ENCODE data around the gene CPT1C. TPM values are rescaled to one million over a fixed set of nuclear protein-coding genes. Genes with fewer than 3 reads are reported as not detected.

Gene CPT1C
- total RNA-seq, 2 donors from 2014 or later, result 0.66 to 3.4 TPM

DNA sequence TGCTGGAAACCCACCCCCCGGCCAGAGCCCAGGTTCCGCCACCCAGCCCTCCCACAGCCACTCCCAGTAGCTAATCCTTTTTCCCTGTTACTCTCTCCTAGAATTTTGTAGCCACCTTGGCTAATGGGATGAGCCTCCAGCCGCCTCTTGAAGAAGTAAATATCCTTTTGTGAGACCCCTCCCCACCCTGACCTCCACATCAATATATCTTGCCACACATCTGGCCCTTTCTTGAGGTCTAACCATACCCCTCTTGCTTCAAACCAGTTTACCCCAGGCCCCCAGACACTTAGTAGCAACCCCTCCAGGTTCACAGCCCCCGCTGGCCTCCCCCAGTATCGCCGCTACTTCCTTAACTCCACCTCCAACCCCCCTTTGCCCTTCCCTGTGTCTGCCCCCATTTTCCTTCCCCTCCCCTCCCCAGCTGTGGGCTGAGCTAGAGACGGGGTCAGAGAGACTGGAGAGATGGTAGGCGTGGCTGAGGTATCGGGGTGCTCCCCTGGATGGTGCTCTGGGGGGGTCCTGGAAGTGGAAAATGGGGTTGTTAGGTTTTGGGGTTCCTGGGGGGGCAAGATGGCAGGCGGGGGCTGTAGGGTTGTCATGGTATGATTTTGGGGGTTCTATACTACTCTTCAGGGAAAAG, 11.0 kb upstream of the CPT1C start:
- Histone ChIP-seq H3K27ac (peak overlapping the region in 3 of 4 donors; percentile 49 to 73 (median 52)), H3K9me3 (no peaks in the 10 kb centered on the region), H3K36me3 (replicated peaks in 1 of 2; ENCODE audit: insufficient read depth in 1 of 2, low read depth in 2 of 2) (peaks cover 6 to 16% of the 10 kb centered on the region in 2 donors), H3K4me3 (no peak overlapping the region), H3K27me3 (no peaks in the 10 kb centered on the region), H3K4me1 (peaks cover 47% of the 10 kb centered on the region)
- WGBS, 2 donors, result 55 to 57% methylated on average over 9 to 10 of the region's 10 CpGs
- DNase-seq (no peak), ATAC-seq (no peak)
- intact Hi-C loops (cut with DNase I), result no loop called here
- TF ChIP-seq POLR2A (IDR thresholded peaks at IDR 0.05), result no peak
- TF ChIP-seq, protein P1, sequence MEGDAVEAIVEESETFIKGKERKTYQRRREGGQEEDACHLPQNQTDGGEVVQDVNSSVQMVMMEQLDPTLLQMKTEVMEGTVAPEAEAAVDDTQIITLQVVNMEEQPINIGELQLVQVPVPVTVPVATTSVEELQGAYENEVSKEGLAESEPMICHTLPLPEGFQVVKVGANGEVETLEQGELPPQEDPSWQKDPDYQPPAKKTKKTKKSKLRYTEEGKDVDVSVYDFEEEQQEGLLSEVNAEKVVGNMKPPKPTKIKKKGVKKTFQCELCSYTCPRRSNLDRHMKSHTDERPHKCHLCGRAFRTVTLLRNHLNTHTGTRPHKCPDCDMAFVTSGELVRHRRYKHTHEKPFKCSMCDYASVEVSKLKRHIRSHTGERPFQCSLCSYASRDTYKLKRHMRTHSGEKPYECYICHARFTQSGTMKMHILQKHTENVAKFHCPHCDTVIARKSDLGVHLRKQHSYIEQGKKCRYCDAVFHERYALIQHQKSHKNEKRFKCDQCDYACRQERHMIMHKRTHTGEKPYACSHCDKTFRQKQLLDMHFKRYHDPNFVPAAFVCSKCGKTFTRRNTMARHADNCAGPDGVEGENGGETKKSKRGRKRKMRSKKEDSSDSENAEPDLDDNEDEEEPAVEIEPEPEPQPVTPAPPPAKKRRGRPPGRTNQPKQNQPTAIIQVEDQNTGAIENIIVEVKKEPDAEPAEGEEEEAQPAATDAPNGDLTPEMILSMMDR (IDR thresholded peaks at IDR 0.05), result no peak

DNA sequence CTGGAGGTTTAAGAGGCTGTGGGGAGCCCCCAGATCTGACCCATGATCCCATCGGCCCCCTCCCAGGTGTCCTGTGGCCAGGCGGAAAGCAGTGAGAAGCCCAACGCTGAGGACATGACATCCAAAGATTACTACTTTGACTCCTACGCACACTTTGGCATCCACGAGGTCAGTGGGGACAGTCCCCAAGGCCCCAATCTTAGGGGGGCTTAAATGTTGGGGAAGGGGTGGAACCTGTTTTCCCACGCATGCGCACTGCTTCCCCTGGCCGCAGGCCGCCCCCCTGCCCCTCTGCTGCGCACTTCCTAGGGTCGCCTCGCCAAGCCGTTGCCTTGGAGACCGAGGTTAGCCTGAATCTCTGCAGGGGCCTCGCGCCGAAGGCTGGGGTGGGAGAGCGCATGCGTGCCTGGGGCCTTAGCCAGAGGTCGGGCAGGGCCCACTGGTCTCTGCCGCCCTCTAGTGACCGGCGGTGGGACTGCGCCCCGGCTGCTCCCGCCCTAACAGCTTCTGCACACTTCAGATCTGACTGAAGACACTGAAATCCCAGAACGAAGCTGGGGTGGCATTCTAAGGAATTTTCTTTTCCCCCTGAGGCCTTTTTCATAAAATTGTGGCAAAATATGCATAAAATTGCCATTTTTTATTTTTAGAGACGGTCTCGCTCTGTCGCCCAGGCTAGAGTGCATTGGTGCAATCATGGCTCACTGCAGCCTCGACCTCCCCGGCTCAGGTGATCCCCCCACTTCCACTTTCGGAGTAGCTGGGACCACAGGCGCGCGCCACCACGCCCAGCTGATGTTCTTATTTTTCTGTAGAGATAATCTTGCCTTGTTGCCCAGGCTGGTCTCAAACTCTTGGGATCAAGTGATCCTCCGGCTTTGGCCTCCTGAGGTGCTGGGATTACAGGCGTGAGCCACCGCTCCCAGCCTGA, 10.2 kb upstream of the CPT1C start:
- H3K4me1 ChIP-seq, result peaks cover 44% of the 10 kb centered on the region
- no peak for ATAC-seq
- no peak overlapping the region for H3K4me3 ChIP-seq
- no peak for TF ChIP-seq POLR2A (IDR thresholded peaks at IDR 0.05)
- TF ChIP-seq, protein P1 (IDR thresholded peaks at IDR 0.05), result peak; percentile 97 to 100 (median 99)
- H3K9me3 ChIP-seq, result no peaks in the 10 kb centered on the region
- peaks cover 6 to 19% of the 10 kb centered on the region in 2 donors for H3K36me3 ChIP-seq (replicated peaks in 1 of 2; ENCODE audit: insufficient read depth in 1 of 2, low read depth in 2 of 2)
- WGBS, 2 donors, result 28 to 43% methylated on average over 15 to 40 of the region's 40 CpGs
- H3K27me3 ChIP-seq, result no peaks in the 10 kb centered on the region
- peak; percentile 89 to 93 (median 92) for DNase-seq
- intact Hi-C loops (cut with DNase I), result no loop called here
- peak overlapping the region in 3 of 4 donors; percentile 49 to 73 (median 52) for H3K27ac ChIP-seq

DNA sequence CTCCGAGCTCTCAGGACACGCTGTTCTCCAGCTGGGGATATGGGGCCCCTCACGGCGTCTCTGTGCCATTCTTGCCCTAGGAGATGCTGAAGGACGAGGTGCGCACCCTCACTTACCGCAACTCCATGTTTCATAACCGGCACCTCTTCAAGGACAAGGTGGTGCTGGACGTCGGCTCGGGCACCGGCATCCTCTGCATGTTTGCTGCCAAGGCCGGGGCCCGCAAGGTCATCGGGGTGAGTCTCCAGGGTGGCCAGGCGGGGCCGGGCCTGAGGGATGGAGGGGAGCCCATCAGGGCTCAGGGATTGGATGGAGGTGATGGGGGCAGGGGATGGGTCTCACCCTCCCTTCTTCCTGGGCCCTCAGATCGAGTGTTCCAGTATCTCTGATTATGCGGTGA, 9.1 kb upstream of the CPT1C start:
- ATAC-seq, result no peak
- no peak for TF ChIP-seq POLR2A (IDR thresholded peaks at IDR 0.05)
- TF ChIP-seq, protein P1 (IDR thresholded peaks at IDR 0.05), result no peak
- Histone ChIP-seq H3K4me1 (peaks cover 37% of the 10 kb centered on the region), H3K27me3 (no peaks in the 10 kb centered on the region), H3K4me3 (no peak overlapping the region), H3K9me3 (no peaks in the 10 kb centered on the region), H3K27ac (no peak overlapping the region), H3K36me3 (replicated peaks in 1 of 2; ENCODE audit: insufficient read depth in 1 of 2, low read depth in 2 of 2) (peaks cover 6 to 21% of the 10 kb centered on the region in 2 donors)
- DNase-seq, result no peak
- WGBS, 2 donors, result 77 to 79% methylated on average over 19 of the region's 19 CpGs
- intact Hi-C loops (cut with DNase I), result no loop called here

DNA sequence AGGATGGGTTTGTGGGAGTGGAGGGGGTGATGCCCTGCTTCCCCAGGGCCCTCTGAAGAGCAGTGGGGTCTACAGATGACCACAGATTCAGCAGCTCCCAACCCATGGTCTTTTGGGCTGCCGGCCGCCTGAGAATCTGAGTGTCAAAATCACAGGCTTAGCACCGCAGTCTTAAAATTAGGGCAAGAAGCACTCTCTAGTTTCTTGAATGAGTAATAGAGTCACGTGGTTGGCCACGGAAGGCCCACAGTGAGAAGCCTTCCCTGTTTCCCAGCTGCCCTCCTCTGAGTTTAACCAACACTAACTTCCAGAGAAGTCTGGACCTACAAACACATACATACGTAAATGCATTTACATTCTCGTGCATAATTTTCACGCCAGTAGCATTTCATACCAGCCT, 8.6 kb upstream of the CPT1C start:
- Histone ChIP-seq H3K4me3 (no peak overlapping the region), H3K9me3 (no peaks in the 10 kb centered on the region), H3K27me3 (no peaks in the 10 kb centered on the region), H3K36me3 (replicated peaks in 1 of 2; ENCODE audit: insufficient read depth in 1 of 2, low read depth in 2 of 2) (peaks cover 6 to 21% of the 10 kb centered on the region in 2 donors), H3K27ac (no peak overlapping the region), H3K4me1 (peaks cover 37% of the 10 kb centered on the region)
- intact Hi-C loops (cut with DNase I), result no loop called here
- TF ChIP-seq, protein P1 (IDR thresholded peaks at IDR 0.05), result no peak
- no peak for TF ChIP-seq POLR2A (IDR thresholded peaks at IDR 0.05)
- WGBS, 2 donors, result 89 to 95% methylated on average over 8 of the region's 8 CpGs
- ATAC-seq (no peak), DNase-seq (peak in 1 of 4 donors; percentile 1)

All from body of pancreas (tissue), 4 donors.